SK-N-SH treated with all-trans-retinoic acid at 6 μM for 48 hours (cell line): ENCODE data around the gene KRT82.

Experiments used
- ATAC-seq: fragments of 200-7000 bp; cut with Tn5 transposase; 3 replicates; pipeline ENCODE4 v1.9.1; 2020; ENCODE audit warnings: mild to moderate bottlenecking, moderate library complexity
- ARNTL ChIP-seq: fragments of 450-650 bp; formaldehyde crosslinking; IDR thresholded peaks from 2 replicates; pipeline ENCODE4 v1.5.0; 2020; ENCODE audit warnings: low read depth, mild to moderate bottlenecking, moderate library complexity, borderline replicate concordance
- BACH2 ChIP-seq: fragments of 250-450 bp; sonication (Bioruptor Pico); IDR thresholded peaks from 2 replicates; pipeline ENCODE4 v1.9.0; 2021; ENCODE audit warnings: mild to moderate bottlenecking, borderline replicate concordance
- CSDC2 ChIP-seq: fragments of 250-450 bp; sonication (Bioruptor Pico); IDR thresholded peaks from 2 replicates; pipeline ENCODE4 v1.5.0; 2020; ENCODE audit warnings: mild to moderate bottlenecking, moderate library complexity
- CSRNP3 ChIP-seq: fragments of 250-450 bp; sonication (Bioruptor Pico); IDR thresholded peaks from 2 replicates; pipeline ENCODE4 v1.5.1; 2021; ENCODE audit warnings: mild to moderate bottlenecking, moderate library complexity
- ESRRG ChIP-seq: fragments of 250-450 bp; sonication (Bioruptor Pico); IDR thresholded peaks from 2 replicates; pipeline ENCODE4 v1.6.1; 2021; ENCODE audit warnings: mild to moderate bottlenecking
- GLIS3 ChIP-seq: fragments of 250-450 bp; sonication (Bioruptor Pico); IDR thresholded peaks from 2 replicates; pipeline ENCODE4 v1.5.0; 2020; ENCODE audit warnings: mild to moderate bottlenecking, moderate library complexity
- ISL1 ChIP-seq: fragments of 250-450 bp; sonication (Bioruptor Pico); IDR thresholded peaks from 2 replicates; pipeline ENCODE4 v2.1.2; 2022; ENCODE audit warnings: mild to moderate bottlenecking, moderate library complexity
- OSR1 ChIP-seq: fragments of 250-450 bp; sonication (Bioruptor Pico); IDR thresholded peaks from 2 replicates; pipeline ENCODE4 v1.8.0; 2022; ENCODE audit warnings: moderate library complexity, mild to moderate bottlenecking, inconsistent platforms
- PATZ1 ChIP-seq: fragments of 250-450 bp; sonication (Bioruptor Pico); IDR thresholded peaks from 2 replicates; pipeline ENCODE4 v1.8.0; 2020; ENCODE audit warnings: mild to moderate bottlenecking, moderate library complexity, borderline replicate concordance
- POU6F1 ChIP-seq: fragments of 250-450 bp; sonication (Bioruptor Pico); IDR thresholded peaks from 2 replicates; pipeline ENCODE4 v1.8.0; 2021; ENCODE audit warnings: low read depth, mild to moderate bottlenecking, moderate library complexity, borderline replicate concordance
- RARB ChIP-seq: fragments of 250-450 bp; sonication (Bioruptor Pico); IDR thresholded peaks from 2 replicates; pipeline ENCODE4 v1.8.0; 2021; ENCODE audit warnings: mild to moderate bottlenecking, moderate library complexity
- TOX ChIP-seq: fragments of 250-450 bp; sonication (Bioruptor Pico); IDR thresholded peaks from 2 replicates; pipeline ENCODE4 v1.8.0; 2021; ENCODE audit warnings: mild to moderate bottlenecking, moderate library complexity, borderline replicate concordance
- ZC3H10 ChIP-seq: fragments of 250-450 bp; sonication (Bioruptor Pico); IDR thresholded peaks from 2 replicates; pipeline ENCODE4 v1.5.1; 2021; ENCODE audit warnings: mild to moderate bottlenecking, moderate library complexity
- ZFP3 ChIP-seq: fragments of 250-450 bp; sonication (Bioruptor Pico); IDR thresholded peaks from 2 replicates; pipeline ENCODE4 v1.5.0; 2020; ENCODE audit warnings: mild to moderate bottlenecking, moderate library complexity
- ZNF70 ChIP-seq: fragments of 450-650 bp; formaldehyde crosslinking; IDR thresholded peaks from 2 replicates; pipeline ENCODE4 v1.5.0; 2020; ENCODE audit warnings: mild to moderate bottlenecking, moderate library complexity
- ZNF8 ChIP-seq: fragments of 450-650 bp; formaldehyde crosslinking; IDR thresholded peaks from 2 replicates; pipeline ENCODE4 v1.5.0; 2020; ENCODE audit warnings: mild to moderate bottlenecking, moderate library complexity
- TF ChIP-seq, protein P1 (sequence below): fragments of 250-450 bp; sonication (Bioruptor Pico); IDR thresholded peaks from 2 replicates; pipeline ENCODE4 v1.5.1; 2020; ENCODE audit warnings: low read depth, mild to moderate bottlenecking, moderate library complexity
- TF ChIP-seq, protein P2 (sequence below): fragments of 250-450 bp; sonication (Bioruptor Pico); IDR thresholded peaks from 2 replicates; pipeline ENCODE4 v1.5.0; 2020; ENCODE audit warnings: mild to moderate bottlenecking, moderate library complexity

KRT82 gene

GRCh38 chr12:52442600-52443061 is 36.5 kb upstream of the KRT82 start (continued):
- TF ChIP-seq, protein P1, sequence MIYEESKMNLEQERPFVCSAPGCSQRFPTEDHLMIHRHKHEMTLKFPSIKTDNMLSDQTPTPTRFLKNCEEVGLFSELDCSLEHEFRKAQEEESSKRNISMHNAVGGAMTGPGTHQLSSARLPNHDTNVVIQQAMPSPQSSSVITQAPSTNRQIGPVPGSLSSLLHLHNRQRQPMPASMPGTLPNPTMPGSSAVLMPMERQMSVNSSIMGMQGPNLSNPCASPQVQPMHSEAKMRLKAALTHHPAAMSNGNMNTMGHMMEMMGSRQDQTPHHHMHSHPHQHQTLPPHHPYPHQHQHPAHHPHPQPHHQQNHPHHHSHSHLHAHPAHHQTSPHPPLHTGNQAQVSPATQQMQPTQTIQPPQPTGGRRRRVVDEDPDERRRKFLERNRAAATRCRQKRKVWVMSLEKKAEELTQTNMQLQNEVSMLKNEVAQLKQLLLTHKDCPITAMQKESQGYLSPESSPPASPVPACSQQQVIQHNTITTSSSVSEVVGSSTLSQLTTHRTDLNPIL (CRISPR knock-in tag) = no peak
- TF ChIP-seq TOX (no peak), POU6F1 (CRISPR knock-in tag) (no peak)

DNA sequence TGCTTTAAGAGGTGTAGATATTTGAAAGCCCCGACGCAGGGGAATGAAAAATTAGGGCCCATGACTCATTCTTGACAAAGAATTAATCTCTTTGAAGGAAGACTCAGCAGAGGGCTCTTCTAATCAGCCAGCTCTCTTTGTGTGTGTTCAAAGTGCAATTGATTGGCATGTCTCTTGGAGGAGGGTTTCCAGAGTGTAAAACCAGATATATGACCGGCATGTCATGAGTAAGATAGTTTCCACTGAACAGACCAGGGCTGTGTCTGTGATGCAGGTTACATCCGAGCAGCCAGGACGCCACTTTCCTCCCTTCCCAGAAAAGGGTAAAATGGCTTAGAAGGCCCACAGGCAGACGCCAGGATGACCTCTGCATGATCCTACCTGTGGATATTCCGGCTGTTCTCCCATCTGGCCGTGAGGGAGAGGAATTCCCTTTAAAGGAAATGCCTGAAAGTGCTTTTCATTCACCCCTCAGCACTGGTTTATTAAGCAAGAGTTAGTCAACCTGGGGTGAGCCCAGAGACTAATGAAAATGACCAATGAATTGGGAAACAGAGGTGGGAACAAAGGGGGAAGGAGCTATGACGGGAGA is 35.3 kb upstream of the KRT82 start:
- TF ChIP-seq, protein P1 (CRISPR knock-in tag) = no peak
- TF ChIP-seq ARNTL (CRISPR knock-in tag) = no peak
- no peak for TF ChIP-seq ZNF70 (CRISPR knock-in tag)
- TF ChIP-seq ZFP3 = no peak
- no peak for TF ChIP-seq CSRNP3 (CRISPR knock-in tag)
- TF ChIP-seq, all 23 proteins: peak for 0
- ATAC-seq = no peak

GRCh38 chr12:52440821-52441319 is 34.7 kb upstream of the KRT82 start:
- TF ChIP-seq ZC3H10 (no peak), ZNF70 (CRISPR knock-in tag) (no peak), ARNTL (CRISPR knock-in tag) (no peak), ZNF8 (CRISPR knock-in tag) (no peak), OSR1 (CRISPR knock-in tag) (no peak), CSRNP3 (CRISPR knock-in tag) (no peak), TOX (no peak), ESRRG (no peak), PATZ1 (CRISPR knock-in tag) (no peak), BACH2 (CRISPR knock-in tag) (no peak), GLIS3 (CRISPR knock-in tag) (no peak)
- no peak for ATAC-seq

DNA sequence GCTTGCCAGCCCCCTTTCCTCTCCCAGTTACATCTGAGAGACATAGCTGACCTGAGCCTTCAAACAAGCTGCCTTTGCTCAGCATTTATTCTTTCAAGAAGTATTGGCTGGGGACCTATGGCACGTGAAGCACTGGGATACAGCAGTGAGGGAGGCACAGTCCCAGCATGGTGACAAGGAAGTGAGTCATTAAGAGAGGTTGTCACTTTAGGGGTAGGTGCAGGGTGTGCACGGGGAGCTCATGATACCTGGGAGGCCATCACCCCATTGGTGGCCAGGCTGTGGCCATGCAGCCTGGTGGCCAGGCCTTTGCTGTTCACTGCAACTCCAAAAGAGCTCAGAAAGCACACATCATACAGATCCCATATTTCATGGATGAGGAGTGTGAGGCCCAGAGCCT is 33.7 kb upstream of the KRT82 start:
- ATAC-seq = no peak
- TF ChIP-seq TOX = no peak
- TF ChIP-seq CSRNP3 (CRISPR knock-in tag) = no peak
- TF ChIP-seq POU6F1 (CRISPR knock-in tag) = no peak
- no peak for TF ChIP-seq RARB (CRISPR knock-in tag)
- no peak for TF ChIP-seq ZNF8 (CRISPR knock-in tag)
- TF ChIP-seq ESRRG = no peak
- no peak for TF ChIP-seq CSDC2 (CRISPR knock-in tag)
- TF ChIP-seq ZC3H10 = no peak
- no peak for TF ChIP-seq ISL1
- no peak for TF ChIP-seq BACH2 (CRISPR knock-in tag)
- TF ChIP-seq ZFP3 = no peak
- TF ChIP-seq, protein P2, sequence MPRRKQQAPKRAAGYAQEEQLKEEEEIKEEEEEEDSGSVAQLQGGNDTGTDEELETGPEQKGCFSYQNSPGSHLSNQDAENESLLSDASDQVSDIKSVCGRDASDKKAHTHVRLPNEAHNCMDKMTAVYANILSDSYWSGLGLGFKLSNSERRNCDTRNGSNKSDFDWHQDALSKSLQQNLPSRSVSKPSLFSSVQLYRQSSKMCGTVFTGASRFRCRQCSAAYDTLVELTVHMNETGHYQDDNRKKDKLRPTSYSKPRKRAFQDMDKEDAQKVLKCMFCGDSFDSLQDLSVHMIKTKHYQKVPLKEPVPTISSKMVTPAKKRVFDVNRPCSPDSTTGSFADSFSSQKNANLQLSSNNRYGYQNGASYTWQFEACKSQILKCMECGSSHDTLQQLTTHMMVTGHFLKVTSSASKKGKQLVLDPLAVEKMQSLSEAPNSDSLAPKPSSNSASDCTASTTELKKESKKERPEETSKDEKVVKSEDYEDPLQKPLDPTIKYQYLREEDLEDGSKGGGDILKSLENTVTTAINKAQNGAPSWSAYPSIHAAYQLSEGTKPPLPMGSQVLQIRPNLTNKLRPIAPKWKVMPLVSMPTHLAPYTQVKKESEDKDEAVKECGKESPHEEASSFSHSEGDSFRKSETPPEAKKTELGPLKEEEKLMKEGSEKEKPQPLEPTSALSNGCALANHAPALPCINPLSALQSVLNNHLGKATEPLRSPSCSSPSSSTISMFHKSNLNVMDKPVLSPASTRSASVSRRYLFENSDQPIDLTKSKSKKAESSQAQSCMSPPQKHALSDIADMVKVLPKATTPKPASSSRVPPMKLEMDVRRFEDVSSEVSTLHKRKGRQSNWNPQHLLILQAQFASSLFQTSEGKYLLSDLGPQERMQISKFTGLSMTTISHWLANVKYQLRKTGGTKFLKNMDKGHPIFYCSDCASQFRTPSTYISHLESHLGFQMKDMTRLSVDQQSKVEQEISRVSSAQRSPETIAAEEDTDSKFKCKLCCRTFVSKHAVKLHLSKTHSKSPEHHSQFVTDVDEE (CRISPR knock-in tag) = no peak
